Effector memory CD4-positive, alpha-beta T cell (primary cell): ENCODE measurements around the gene TNNC1.

Experiments used
- DNase-seq, 3 donors: peaks; one replicate each; pipeline ENCODE4 v3.0.0-alpha.2; 2020
- H3K27ac ChIP-seq: 2 replicates; pipeline ENCODE4 v1.7.0; 2013; ENCODE audit warnings: mild to moderate bottlenecking, low read length, moderate library complexity; ENCODE audit not compliant: insufficient read depth, poor library complexity, severe bottlenecking
- H3K27me3 ChIP-seq: replicated peaks from 2 replicates; pipeline ENCODE4 v1.7.0; 2013; ENCODE audit warnings: mild to moderate bottlenecking, low read length; ENCODE audit not compliant: insufficient read depth, control insufficient read depth, poor library complexity, severe bottlenecking
- H3K36me3 ChIP-seq: 2 replicates; pipeline ENCODE4 v1.7.0; 2013; ENCODE audit warnings: mild to moderate bottlenecking, low read length, moderate library complexity; ENCODE audit not compliant: control insufficient read depth, insufficient read depth
- H3K4me1 ChIP-seq: 2 replicates; pipeline ENCODE4 v1.7.0; 2013; ENCODE audit warnings: low read length, mild to moderate bottlenecking; ENCODE audit not compliant: control insufficient read depth, insufficient read depth, poor library complexity, severe bottlenecking
- H3K4me3 ChIP-seq: 2 replicates; pipeline ENCODE4 v1.7.0; 2013; ENCODE audit warnings: low read length, low read depth, mild to moderate bottlenecking; ENCODE audit not compliant: insufficient read depth, poor library complexity, severe bottlenecking
- H3K9me3 ChIP-seq: 2 replicates; pipeline ENCODE4 v1.7.0; 2013; ENCODE audit warnings: mild to moderate bottlenecking, low read length, moderate library complexity; ENCODE audit not compliant: control insufficient read depth

The TNNC1 gene

GRCh38 chr3:52436500-52437149 is 17.2 kb downstream of the TNNC1 start:
- Histone ChIP-seq H3K27ac (no peak overlapping the region), H3K4me1 (no peaks in the 10 kb centered on the region), H3K4me3 (no peak overlapping the region), H3K36me3 (no peaks in the 10 kb centered on the region), H3K27me3 (no peaks in the 10 kb centered on the region), H3K9me3 (no peaks in the 10 kb centered on the region)
- no peak for DNase-seq

- H3K4me1 ChIP-seq: no peaks in the 10 kb centered on the region
- H3K36me3 ChIP-seq: no peaks in the 10 kb centered on the region
- no peak for DNase-seq
- no peaks in the 10 kb centered on the region for H3K9me3 ChIP-seq
- no peaks in the 10 kb centered on the region for H3K27me3 ChIP-seq
- H3K27ac ChIP-seq: no peak overlapping the region
- H3K4me3 ChIP-seq: no peak overlapping the region
These were observed 18.4 kb downstream of the TNNC1 start for GRCh38 chr3:52435246-52436101.

- no peak for DNase-seq
- H3K4me1 ChIP-seq: no peaks in the 10 kb centered on the region
- no peak overlapping the region for H3K4me3 ChIP-seq
- H3K27me3 ChIP-seq: no peaks in the 10 kb centered on the region
- no peaks in the 10 kb centered on the region for H3K9me3 ChIP-seq
- no peaks in the 10 kb centered on the region for H3K36me3 ChIP-seq
- H3K27ac ChIP-seq: no peak overlapping the region
These were observed 19.2 kb downstream of the TNNC1 start for GRCh38 chr3:52434491-52435115.

GRCh38 chr3:52433996-52434479 is 19.8 kb downstream of the TNNC1 start:
- H3K36me3 ChIP-seq: no peaks in the 10 kb centered on the region
- no peaks in the 10 kb centered on the region for H3K27me3 ChIP-seq
- no peak for DNase-seq
- H3K4me3 ChIP-seq: no peak overlapping the region
- H3K9me3 ChIP-seq: no peaks in the 10 kb centered on the region
- no peak overlapping the region for H3K27ac ChIP-seq
- H3K4me1 ChIP-seq: no peaks in the 10 kb centered on the region

GRCh38 chr3:52433328-52433995 is 20.4 kb downstream of the TNNC1 start:
- Histone ChIP-seq H3K27ac (no peak overlapping the region), H3K4me3 (no peak overlapping the region), H3K9me3 (no peaks in the 10 kb centered on the region), H3K27me3 (no peaks in the 10 kb centered on the region), H3K36me3 (no peaks in the 10 kb centered on the region), H3K4me1 (no peaks in the 10 kb centered on the region)
- no peak for DNase-seq

- no peak overlapping the region for H3K4me3 ChIP-seq
- no peaks in the 10 kb centered on the region for H3K27me3 ChIP-seq
- H3K9me3 ChIP-seq: no peaks in the 10 kb centered on the region
- H3K4me1 ChIP-seq: no peaks in the 10 kb centered on the region
- no peak for DNase-seq
- no peaks in the 10 kb centered on the region for H3K36me3 ChIP-seq
- no peak overlapping the region for H3K27ac ChIP-seq
These were observed 21.1 kb downstream of the TNNC1 start for GRCh38 chr3:52432691-52433141.

GRCh38 chr3:52432225-52432624 is 21.6 kb downstream of the TNNC1 start:
- Histone ChIP-seq H3K27ac (no peak overlapping the region), H3K36me3 (no peaks in the 10 kb centered on the region), H3K27me3 (no peaks in the 10 kb centered on the region), H3K4me3 (no peak overlapping the region), H3K9me3 (no peaks in the 10 kb centered on the region), H3K4me1 (no peaks in the 10 kb centered on the region)
- DNase-seq: no peak

GRCh38 chr3:52431459-52432223 is 22.2 kb downstream of the TNNC1 start:
- H3K27me3 ChIP-seq: no peaks in the 10 kb centered on the region
- no peak overlapping the region for H3K4me3 ChIP-seq
- H3K27ac ChIP-seq: no peak overlapping the region
- H3K9me3 ChIP-seq: no peaks in the 10 kb centered on the region
- H3K4me1 ChIP-seq: no peaks in the 10 kb centered on the region
- no peaks in the 10 kb centered on the region for H3K36me3 ChIP-seq
- no peak for DNase-seq

- no peaks in the 10 kb centered on the region for H3K9me3 ChIP-seq
- H3K4me1 ChIP-seq: no peaks in the 10 kb centered on the region
- no peaks in the 10 kb centered on the region for H3K36me3 ChIP-seq
- DNase-seq: no peak
- no peaks in the 10 kb centered on the region for H3K27me3 ChIP-seq
- no peak overlapping the region for H3K4me3 ChIP-seq
- H3K27ac ChIP-seq: no peak overlapping the region
These were observed 23.4 kb downstream of the TNNC1 start for GRCh38 chr3:52430416-52430810.
